Peyer's patch (tissue), 4 donors: ENCODE results near the gene LHX3.

ENCODE experiments used
- CTCF ChIP-seq, 6 experiments: fragments of 450-650 bp in 4 of 6; fragments of 200-600 bp in 2 of 6; sonication (generic) in 1 of 6; IDR thresholded peaks; one replicate each; pipeline ENCODE4 v1.5.1; 2017 to 2019; ENCODE audit warnings: antibody characterized with exemption in 6 of 6, mild to moderate bottlenecking in 3 of 6, moderate library complexity in 1 of 6
- POLR2A ChIP-seq, 2 donors: fragments of 450-650 bp; IDR thresholded peaks; one replicate each; pipeline ENCODE4 v1.5.1; 2017; ENCODE audit warnings: antibody characterized with exemption in 2 of 2, mild to moderate bottlenecking in 2 of 2, moderate library complexity in 2 of 2

- TF ChIP-seq CTCF (IDR thresholded peaks at IDR 0.05) (no peak), POLR2A (IDR thresholded peaks at IDR 0.05) (no peak)
These were observed 18.0 kb upstream of the LHX3 start for GRCh38 chr9:136222906-136223285.
